Adrenal gland (tissue), 5 donors: ENCODE measurements around the gene SH3RF1.

ENCODE experiments used
- POLR2A ChIP-seq, 2 donors: fragments of 450-650 bp; IDR thresholded peaks; one replicate each; pipeline ENCODE4 v1.6.1; 2017; ENCODE audit warnings: antibody characterized with exemption in 2 of 2, mild to moderate bottlenecking in 2 of 2, moderate library complexity in 1 of 2
- TF ChIP-seq, protein P1 (sequence below), 6 experiments: fragments of 450-650 bp in 4 of 6; fragments of 200-600 bp in 2 of 6; sonication (generic) in 1 of 6; IDR thresholded peaks; 1 replicate in 5 of 6; 2 replicates in 1 of 6; pipeline versions ENCODE4 v1.5.1 to v1.8.0; 2016 to 2021; ENCODE audit warnings: antibody characterized with exemption in 6 of 6, mild to moderate bottlenecking in 2 of 6, moderate library complexity in 1 of 6
- donor health status: DM: no; HTN: no; CAD: no.

DNA sequence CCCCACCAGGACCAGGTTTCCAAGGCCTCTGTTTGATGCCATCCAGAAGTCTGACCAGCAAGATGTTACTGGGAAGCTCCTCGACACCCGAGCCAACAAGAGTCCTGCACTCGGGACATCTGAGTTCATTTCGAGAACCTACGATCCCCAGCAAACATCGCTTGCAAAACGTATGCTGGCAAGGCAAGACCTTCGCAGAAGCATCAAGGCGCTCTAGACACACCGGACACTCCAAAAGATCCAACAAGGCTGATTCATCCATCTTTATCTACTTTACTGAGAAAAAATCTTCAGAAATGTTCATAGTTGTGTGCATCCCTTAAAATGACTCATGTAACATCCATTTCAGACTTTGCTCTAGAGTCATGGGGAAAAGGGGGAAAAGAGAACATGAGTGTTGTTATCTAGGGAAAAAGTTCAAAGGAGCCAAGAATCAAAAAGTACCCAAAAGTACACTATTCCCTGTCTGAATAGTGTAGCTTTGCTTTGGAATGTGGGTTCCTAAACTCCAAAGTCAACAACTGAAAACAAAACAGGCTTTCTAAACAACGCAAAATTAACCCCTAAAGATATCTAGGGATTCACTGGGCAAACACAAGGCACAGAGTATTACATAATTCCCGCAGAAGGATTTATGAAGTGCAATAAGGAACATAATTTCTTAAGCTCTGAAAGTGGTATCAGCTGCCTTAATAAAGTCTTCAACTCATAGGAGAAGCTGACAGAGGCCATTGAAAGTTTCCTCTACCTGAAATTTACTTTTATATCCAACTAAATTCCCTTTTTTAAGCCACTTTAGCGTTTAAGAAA lies 1.6 kb downstream of the SH3RF1 start:
- TF ChIP-seq, protein P1, sequence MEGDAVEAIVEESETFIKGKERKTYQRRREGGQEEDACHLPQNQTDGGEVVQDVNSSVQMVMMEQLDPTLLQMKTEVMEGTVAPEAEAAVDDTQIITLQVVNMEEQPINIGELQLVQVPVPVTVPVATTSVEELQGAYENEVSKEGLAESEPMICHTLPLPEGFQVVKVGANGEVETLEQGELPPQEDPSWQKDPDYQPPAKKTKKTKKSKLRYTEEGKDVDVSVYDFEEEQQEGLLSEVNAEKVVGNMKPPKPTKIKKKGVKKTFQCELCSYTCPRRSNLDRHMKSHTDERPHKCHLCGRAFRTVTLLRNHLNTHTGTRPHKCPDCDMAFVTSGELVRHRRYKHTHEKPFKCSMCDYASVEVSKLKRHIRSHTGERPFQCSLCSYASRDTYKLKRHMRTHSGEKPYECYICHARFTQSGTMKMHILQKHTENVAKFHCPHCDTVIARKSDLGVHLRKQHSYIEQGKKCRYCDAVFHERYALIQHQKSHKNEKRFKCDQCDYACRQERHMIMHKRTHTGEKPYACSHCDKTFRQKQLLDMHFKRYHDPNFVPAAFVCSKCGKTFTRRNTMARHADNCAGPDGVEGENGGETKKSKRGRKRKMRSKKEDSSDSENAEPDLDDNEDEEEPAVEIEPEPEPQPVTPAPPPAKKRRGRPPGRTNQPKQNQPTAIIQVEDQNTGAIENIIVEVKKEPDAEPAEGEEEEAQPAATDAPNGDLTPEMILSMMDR (IDR thresholded peaks at IDR 0.05) = no peak
- TF ChIP-seq POLR2A (IDR thresholded peaks at IDR 0.05) = no peak
